Adrenal gland (tissue), 5 donors: Measurements from ENCODE around the gene GRHL3.

ENCODE experiments used
- CTCF ChIP-seq, 6 experiments: fragments of 450-650 bp in 4 of 6; fragments of 200-600 bp in 2 of 6; sonication (generic) in 1 of 6; IDR thresholded peaks; 1 replicate in 5 of 6; 2 replicates in 1 of 6; pipeline versions ENCODE4 v1.5.1 to v1.8.0; 2016 to 2021; ENCODE audit warnings: antibody characterized with exemption in 6 of 6, mild to moderate bottlenecking in 2 of 6, moderate library complexity in 1 of 6
- POLR2A ChIP-seq, 2 donors: fragments of 450-650 bp; IDR thresholded peaks; one replicate each; pipeline ENCODE4 v1.6.1; 2017; ENCODE audit warnings: antibody characterized with exemption in 2 of 2, mild to moderate bottlenecking in 2 of 2, moderate library complexity in 1 of 2
- donor health status: DM: no; HTN: no; CAD: no.

GRCh38 chr1:24309762-24310485 is 9.2 kb upstream of the GRHL3 start:
- TF ChIP-seq CTCF (IDR thresholded peaks at IDR 0.05) (no peak), POLR2A (IDR thresholded peaks at IDR 0.05) (no peak)
